Mucosa of stomach (tissue), 1 donor: ENCODE results near the gene PLA2G2F.

Source experiments
- H3K27me3 ChIP-seq: one replicate; pipeline ENCODE4 v1.7.0; 2013; ENCODE audit warnings: mild to moderate bottlenecking, low read length; ENCODE audit not compliant: control insufficient read depth, insufficient read depth
- H3K36me3 ChIP-seq: one replicate; pipeline ENCODE4 v1.7.0; 2013; ENCODE audit warnings: low read length; ENCODE audit not compliant: control insufficient read depth, insufficient read depth
- H3K4me1 ChIP-seq: one replicate; pipeline ENCODE4 v1.7.0; 2013; ENCODE audit warnings: mild to moderate bottlenecking, low read length; ENCODE audit not compliant: control insufficient read depth, insufficient read depth
- H3K4me3 ChIP-seq: one replicate; pipeline ENCODE4 v1.7.0; 2013; ENCODE audit warnings: low read length
- H3K9ac ChIP-seq: one replicate; pipeline ENCODE4 v1.7.0; 2013; ENCODE audit warnings: mild to moderate bottlenecking, low read length, moderate library complexity
- H3K9me3 ChIP-seq: one replicate; pipeline ENCODE4 v1.7.0; 2013; ENCODE audit warnings: mild to moderate bottlenecking, low read length, moderate library complexity; ENCODE audit not compliant: control insufficient read depth
- donor health status: Pancreatic carcinoma.

The PLA2G2F gene

GRCh38 chr1:20105856-20106255, 33.3 kb upstream of the PLA2G2F start:
- no peaks in the 10 kb centered on the region for H3K27me3 ChIP-seq
- H3K36me3 ChIP-seq: no peaks in the 10 kb centered on the region
- H3K4me1 ChIP-seq: peaks cover 5% of the 10 kb centered on the region

GRCh38 chr1:20107351-20107750, 31.8 kb upstream of the PLA2G2F start:
- no peaks in the 10 kb centered on the region for H3K9me3 ChIP-seq
- H3K36me3 ChIP-seq: no peaks in the 10 kb centered on the region
- H3K4me3 ChIP-seq: no peak overlapping the region
- H3K9ac ChIP-seq: no peak overlapping the region
- no peaks in the 10 kb centered on the region for H3K27me3 ChIP-seq
- H3K4me1 ChIP-seq: peaks cover 5% of the 10 kb centered on the region

More at GRCh38 chr1:20105856-20106255, 33.3 kb upstream of the PLA2G2F start:
- Histone ChIP-seq H3K4me3 (no peak overlapping the region), H3K9ac (no peak overlapping the region), H3K9me3 (no peaks in the 10 kb centered on the region)

- no peaks in the 10 kb centered on the region for H3K27me3 ChIP-seq
- H3K4me1 ChIP-seq: peaks cover 5% of the 10 kb centered on the region
- no peaks in the 10 kb centered on the region for H3K36me3 ChIP-seq
- no peaks in the 10 kb centered on the region for H3K9me3 ChIP-seq
- H3K9ac ChIP-seq: no peak overlapping the region
- H3K4me3 ChIP-seq: no peak overlapping the region
Measured at GRCh38 chr1:20107796-20108195, 31.3 kb upstream of the PLA2G2F start.

GRCh38 chr1:20108366-20109123, 30.6 kb upstream of the PLA2G2F start:
- no peaks in the 10 kb centered on the region for H3K36me3 ChIP-seq
- no peak overlapping the region for H3K4me3 ChIP-seq
- H3K9ac ChIP-seq: no peak overlapping the region
- peaks cover 5% of the 10 kb centered on the region for H3K4me1 ChIP-seq
- H3K27me3 ChIP-seq: no peaks in the 10 kb centered on the region
- H3K9me3 ChIP-seq: no peaks in the 10 kb centered on the region

GRCh38 chr1:20109223-20109856, 29.8 kb upstream of the PLA2G2F start:
- H3K4me1 ChIP-seq: peaks cover 5% of the 10 kb centered on the region
- no peak overlapping the region for H3K4me3 ChIP-seq
- H3K36me3 ChIP-seq: no peaks in the 10 kb centered on the region
- no peaks in the 10 kb centered on the region for H3K27me3 ChIP-seq
- no peaks in the 10 kb centered on the region for H3K9me3 ChIP-seq
- H3K9ac ChIP-seq: no peak overlapping the region

GRCh38 chr1:20110679-20111078, 28.4 kb upstream of the PLA2G2F start:
- peaks cover 5% of the 10 kb centered on the region for H3K4me1 ChIP-seq
- H3K36me3 ChIP-seq: no peaks in the 10 kb centered on the region
- H3K9ac ChIP-seq: no peak overlapping the region
- no peaks in the 10 kb centered on the region for H3K9me3 ChIP-seq
- H3K27me3 ChIP-seq: peaks cover 5% of the 10 kb centered on the region
- H3K4me3 ChIP-seq: no peak overlapping the region

- Histone ChIP-seq H3K36me3 (no peaks in the 10 kb centered on the region), H3K9me3 (no peaks in the 10 kb centered on the region), H3K4me1 (peaks cover 5% of the 10 kb centered on the region), H3K27me3 (peaks cover 5% of the 10 kb centered on the region), H3K9ac (no peak overlapping the region), H3K4me3 (no peak overlapping the region)
Measured at GRCh38 chr1:20111452-20111851, 27.7 kb upstream of the PLA2G2F start.

- Histone ChIP-seq H3K9me3 (no peaks in the 10 kb centered on the region), H3K9ac (no peak overlapping the region), H3K4me3 (no peak overlapping the region), H3K27me3 (peaks cover 5% of the 10 kb centered on the region), H3K4me1 (peaks cover 5% of the 10 kb centered on the region), H3K36me3 (no peaks in the 10 kb centered on the region)
Measured at GRCh38 chr1:20112279-20113000, 26.7 kb upstream of the PLA2G2F start.

- Histone ChIP-seq H3K27me3 (peaks cover 5% of the 10 kb centered on the region), H3K4me3 (no peak overlapping the region), H3K4me1 (peaks cover 5% of the 10 kb centered on the region), H3K9me3 (no peaks in the 10 kb centered on the region), H3K36me3 (no peaks in the 10 kb centered on the region), H3K9ac (no peak overlapping the region)
Measured at GRCh38 chr1:20114021-20114648, 25.0 kb upstream of the PLA2G2F start.

GRCh38 chr1:20115479-20115878, 23.6 kb upstream of the PLA2G2F start:
- Histone ChIP-seq H3K36me3 (no peaks in the 10 kb centered on the region), H3K9ac (no peak overlapping the region), H3K27me3 (peaks cover 5% of the 10 kb centered on the region)

GRCh38 chr1:20115916-20116315, 23.2 kb upstream of the PLA2G2F start:
- H3K27me3 ChIP-seq: peaks cover 5% of the 10 kb centered on the region
- H3K36me3 ChIP-seq: no peaks in the 10 kb centered on the region
- no peak overlapping the region for H3K4me3 ChIP-seq
- no peaks in the 10 kb centered on the region for H3K4me1 ChIP-seq
- H3K9me3 ChIP-seq: no peaks in the 10 kb centered on the region
- no peak overlapping the region for H3K9ac ChIP-seq

More at GRCh38 chr1:20115479-20115878, 23.6 kb upstream of the PLA2G2F start:
- no peaks in the 10 kb centered on the region for H3K4me1 ChIP-seq
- H3K4me3 ChIP-seq: no peak overlapping the region
- H3K9me3 ChIP-seq: no peaks in the 10 kb centered on the region

- Histone ChIP-seq H3K4me3 (no peak overlapping the region), H3K9me3 (no peaks in the 10 kb centered on the region), H3K36me3 (no peaks in the 10 kb centered on the region), H3K9ac (no peak overlapping the region), H3K4me1 (no peaks in the 10 kb centered on the region), H3K27me3 (peaks cover 12% of the 10 kb centered on the region)
Measured at GRCh38 chr1:20117236-20117635, 21.9 kb upstream of the PLA2G2F start.
